Endothelial cell (in vitro differentiated cells): Measurements from ENCODE around the gene OR2T2. TPM values are rescaled to one million over a fixed set of nuclear protein-coding genes. Genes with fewer than 3 reads are reported as not detected.
"Not testable (repeated sequence)": the region's sequence is repeated elsewhere in the genome, so short reads cannot be mapped to it uniquely, and the experiment has no call there.

ENCODE experiments used
- DNase-seq: peaks from one replicate; pipeline ENCODE4 v3.0.0; 2021; ENCODE audit warnings: low spot score
- H3K27ac Mint-ChIP-seq: one replicate; pipeline ENCODE4 v1.8.0; 2021; ENCODE audit warnings: mixed read lengths, inconsistent platforms; ENCODE audit not compliant: unreplicated experiment
- H3K27me3 Mint-ChIP-seq: one replicate; pipeline ENCODE4 v1.8.0; 2021; ENCODE audit warnings: mild to moderate bottlenecking, moderate library complexity, mixed read lengths, inconsistent platforms; ENCODE audit not compliant: unreplicated experiment
- H3K36me3 Mint-ChIP-seq: one replicate; pipeline ENCODE4 v1.8.0; 2021; ENCODE audit warnings: mild to moderate bottlenecking, low read depth, mixed read lengths, inconsistent platforms; ENCODE audit not compliant: unreplicated experiment
- H3K4me1 Mint-ChIP-seq: one replicate; pipeline ENCODE4 v1.8.0; 2021; ENCODE audit warnings: mild to moderate bottlenecking, mixed read lengths, inconsistent platforms; ENCODE audit not compliant: unreplicated experiment
- H3K4me3 Mint-ChIP-seq: one replicate; pipeline ENCODE4 v1.8.0; 2021; ENCODE audit warnings: mild to moderate bottlenecking, mixed read lengths, inconsistent platforms; ENCODE audit not compliant: unreplicated experiment
- H3K9me3 Mint-ChIP-seq: one replicate; pipeline ENCODE4 v1.8.0; 2021; ENCODE audit warnings: mixed read lengths, inconsistent platforms; ENCODE audit not compliant: unreplicated experiment
- CTCF ChIP-seq: fragments of 200-600 bp; sonication (generic); IDR thresholded peaks from one replicate; pipeline ENCODE4 v1.5.0; 2021; ENCODE audit warnings: antibody characterized with exemption; ENCODE audit not compliant: unreplicated experiment
- total RNA-seq: library from RNA; stranded (reverse); fragmentation: NEBNext Ultra II Directional; extraction: Animal tissue kit (Norgen Biotek cat#: 25700); gene quantifications from one replicate; pipeline ENCODE4 v1.2.1, GENCODE V29; 2021; ENCODE audit not compliant: unreplicated experiment

Gene OR2T2
- total RNA-seq, 1 donor from 2014 or later, result not detected

- Mint-ChIP-seq H3K4me1 (no peaks in the 10 kb centered on the region), H3K27ac (no peak overlapping the region), H3K36me3 (no peaks in the 10 kb centered on the region), H3K9me3 (peaks cover 43% of the 10 kb centered on the region), H3K4me3 (no peak overlapping the region), H3K27me3 (peaks cover 1% of the 10 kb centered on the region)
- TF ChIP-seq CTCF, result no peak
- DNase-seq, result no peak
Observed at GRCh38 chr1:248417854-248418253, 27.6 kb upstream of the OR2T2 start.

- no peak for TF ChIP-seq CTCF
- Mint-ChIP-seq H3K4me1 (no peaks in the 10 kb centered on the region), H3K27ac (no peak overlapping the region), H3K27me3 (peaks cover 4% of the 10 kb centered on the region), H3K4me3 (no peak overlapping the region), H3K9me3 (peaks cover 29% of the 10 kb centered on the region), H3K36me3 (no peaks in the 10 kb centered on the region)
- DNase-seq, result no peak
Observed at GRCh38 chr1:248421384-248421783, 24.1 kb upstream of the OR2T2 start.

GRCh38 chr1:248427526-248428191 is 17.8 kb upstream of the OR2T2 start:
- not testable (repeated sequence) for H3K36me3 Mint-ChIP-seq, H3K4me3 Mint-ChIP-seq, H3K27ac Mint-ChIP-seq, H3K4me1 Mint-ChIP-seq, H3K27me3 Mint-ChIP-seq, DNase-seq
- H3K9me3 Mint-ChIP-seq, result peaks cover 16% of the 10 kb centered on the region

GRCh38 chr1:248428192-248428533 is 17.3 kb upstream of the OR2T2 start:
- H3K27ac Mint-ChIP-seq, H3K4me1 Mint-ChIP-seq, H3K4me3 Mint-ChIP-seq, DNase-seq, H3K27me3 Mint-ChIP-seq, H3K36me3 Mint-ChIP-seq: not testable (repeated sequence)
- peaks cover 13% of the 10 kb centered on the region for H3K9me3 Mint-ChIP-seq

DNA sequence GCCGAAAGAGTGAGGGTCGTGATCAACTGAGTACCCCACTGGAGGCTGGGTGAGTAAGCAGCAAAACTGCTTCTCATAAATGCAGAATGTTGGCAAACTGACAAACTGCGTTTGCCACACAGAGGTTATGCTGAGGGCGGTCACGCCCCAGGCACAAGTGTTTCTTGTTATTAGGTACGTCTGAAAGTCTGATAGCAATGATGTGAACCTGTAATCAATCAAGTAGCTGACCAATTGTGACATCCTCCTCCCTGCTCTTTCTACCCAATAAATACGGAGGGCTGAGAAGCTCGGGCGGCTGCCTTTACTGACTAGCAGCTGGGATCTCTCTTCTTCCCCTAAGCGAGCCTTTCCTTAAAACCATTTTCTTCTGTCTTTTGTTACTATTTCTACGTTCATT is 13.8 kb upstream of the OR2T2 start:
- peaks cover 13% of the 10 kb centered on the region for H3K9me3 Mint-ChIP-seq
- not testable (repeated sequence) for H3K4me1 Mint-ChIP-seq

DNA sequence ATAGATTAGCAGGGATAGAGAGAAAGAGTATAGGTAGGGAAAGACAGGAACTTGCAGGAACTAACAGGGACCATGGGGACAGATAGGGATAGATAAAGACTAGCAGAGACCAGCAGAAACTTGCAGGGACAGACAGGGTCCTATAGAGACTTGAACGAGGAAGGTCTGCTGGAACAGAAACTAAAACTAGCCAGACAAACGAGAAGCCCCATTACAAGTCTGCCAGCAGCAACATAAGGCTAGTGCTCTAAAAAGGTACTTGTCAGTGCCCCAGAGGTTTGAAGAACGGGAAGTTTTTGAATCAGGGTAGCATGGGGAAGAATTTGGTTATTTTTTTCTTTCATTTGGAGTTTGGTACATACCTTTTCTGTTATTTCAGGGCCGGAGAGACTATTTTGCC is 13.2 kb upstream of the OR2T2 start:
- not testable (repeated sequence) for H3K27me3 Mint-ChIP-seq, H3K36me3 Mint-ChIP-seq, H3K27ac Mint-ChIP-seq, H3K4me1 Mint-ChIP-seq, DNase-seq, H3K4me3 Mint-ChIP-seq
- peaks cover 13% of the 10 kb centered on the region for H3K9me3 Mint-ChIP-seq

More for the DNA sequence above, 13.8 kb upstream of the OR2T2 start:
- H3K27me3 Mint-ChIP-seq, DNase-seq, H3K4me3 Mint-ChIP-seq, H3K27ac Mint-ChIP-seq, H3K36me3 Mint-ChIP-seq: not testable (repeated sequence)

DNA sequence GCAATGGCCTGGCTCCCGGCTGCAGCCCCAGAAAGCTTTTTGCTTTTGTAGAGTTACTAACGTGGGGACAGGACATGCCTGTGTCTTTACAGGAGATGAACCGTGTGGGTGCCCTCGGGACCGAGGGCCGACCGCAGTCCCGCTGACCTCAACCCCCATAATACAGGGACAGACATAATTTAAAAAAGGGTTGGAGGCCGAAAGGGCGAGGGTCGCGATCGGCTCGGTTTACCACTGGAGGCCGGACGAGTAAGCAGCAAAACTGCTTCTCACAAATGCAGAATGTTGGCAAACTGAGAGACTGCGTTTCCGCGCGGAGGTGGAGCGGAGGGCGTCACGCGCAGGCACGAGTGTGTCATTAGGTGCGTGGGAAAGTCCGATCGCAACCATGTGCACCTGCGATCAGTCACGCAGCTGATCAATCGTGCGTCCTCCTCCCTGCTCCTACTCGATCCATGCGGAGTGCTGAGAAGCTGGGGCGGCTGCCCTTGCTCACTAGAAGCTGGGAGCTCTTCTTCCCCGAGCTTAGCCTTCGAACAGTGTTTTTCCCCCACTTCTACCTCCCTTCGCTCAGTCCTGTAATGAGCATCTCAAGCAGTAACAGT is 11.5 kb upstream of the OR2T2 start:
- not testable (repeated sequence) for H3K36me3 Mint-ChIP-seq, H3K9me3 Mint-ChIP-seq, H3K27ac Mint-ChIP-seq, H3K4me1 Mint-ChIP-seq, H3K4me3 Mint-ChIP-seq, DNase-seq, H3K27me3 Mint-ChIP-seq

- DNase-seq, H3K4me3 Mint-ChIP-seq, H3K36me3 Mint-ChIP-seq, H3K9me3 Mint-ChIP-seq, H3K27ac Mint-ChIP-seq, H3K27me3 Mint-ChIP-seq, H3K4me1 Mint-ChIP-seq: not testable (repeated sequence)
Observed at GRCh38 chr1:248434913-248435312, 10.5 kb upstream of the OR2T2 start.

DNA sequence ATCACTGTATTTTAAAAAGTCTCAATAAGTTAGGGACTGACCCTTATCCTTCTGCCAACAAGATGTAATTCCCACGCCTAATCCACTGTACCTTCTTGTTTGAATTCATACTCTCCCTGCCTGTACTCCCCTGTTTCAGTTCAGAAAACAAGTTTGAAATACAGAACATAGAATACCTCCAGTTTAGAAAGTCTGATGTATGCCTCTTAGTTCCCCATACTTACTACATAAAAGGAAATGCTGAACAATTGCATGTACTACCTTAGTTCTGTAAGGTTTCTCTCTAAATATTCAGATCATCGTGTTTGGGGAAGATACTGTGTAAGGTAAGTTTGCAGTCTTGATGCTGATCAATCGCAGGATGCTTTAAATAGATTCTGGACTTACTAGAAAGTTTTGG is 9.1 kb upstream of the OR2T2 start:
- not testable (repeated sequence) for H3K36me3 Mint-ChIP-seq, H3K27ac Mint-ChIP-seq, DNase-seq, H3K4me1 Mint-ChIP-seq, H3K27me3 Mint-ChIP-seq, H3K4me3 Mint-ChIP-seq
- peaks cover 14% of the 10 kb centered on the region for H3K9me3 Mint-ChIP-seq

DNA sequence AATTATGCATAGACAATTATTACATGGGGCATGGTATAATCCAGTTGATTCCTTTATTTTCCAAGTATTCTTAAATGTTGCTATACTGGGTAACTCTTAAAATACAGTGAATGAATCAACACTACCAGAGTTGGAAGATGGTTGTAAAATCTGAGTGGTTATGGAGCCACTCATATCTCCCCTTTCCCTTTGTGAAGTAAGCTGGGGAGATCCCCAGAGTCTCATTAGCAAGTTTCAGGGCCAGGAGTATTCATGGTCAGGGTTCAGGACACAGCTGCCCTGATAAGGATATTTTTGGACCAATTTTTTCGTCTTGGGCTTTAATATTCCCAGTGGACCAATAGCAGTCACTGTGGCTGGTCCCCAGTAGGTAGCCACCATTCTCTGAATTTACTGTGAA is 6.8 kb upstream of the OR2T2 start:
- H3K9me3 Mint-ChIP-seq, H3K4me1 Mint-ChIP-seq, H3K36me3 Mint-ChIP-seq, H3K27me3 Mint-ChIP-seq, H3K27ac Mint-ChIP-seq, H3K4me3 Mint-ChIP-seq, DNase-seq: not testable (repeated sequence)
